D721Med (cell line): Measurements from ENCODE around the gene NUMB.
"Not testable (repeated sequence)": the region's sequence is repeated elsewhere in the genome, so short reads cannot be mapped to it uniquely, and the experiment has no call there.

Experiments
- DNase-seq: peaks from one replicate; pipeline ENCODE4 v3.0.0; 2011; ENCODE audit warnings: low spot score; ENCODE audit not compliant: insufficient read length
- FAIRE-seq: peaks from 2 replicates; lab custom pipeline; 2011; peaks lifted over from hg19 to GRCh38; lab: Jason Lieb, UNC
- TF ChIP-seq, protein P1 (sequence below): IDR thresholded peaks from 2 replicates; pipeline ENCODE4 v1.5.1; 2012; ENCODE audit warnings: mild to moderate bottlenecking, control low read depth; ENCODE audit not compliant: insufficient read depth; ENCODE audit errors: missing control alignments

Gene NUMB

GRCh38 chr14:73438993-73439392 lies 19.4 kb downstream of the NUMB start:
- no peak for FAIRE-seq

GRCh38 chr14:73437206-73437605 lies 21.1 kb downstream of the NUMB start:
- no peak for DNase-seq
- TF ChIP-seq, protein P1, sequence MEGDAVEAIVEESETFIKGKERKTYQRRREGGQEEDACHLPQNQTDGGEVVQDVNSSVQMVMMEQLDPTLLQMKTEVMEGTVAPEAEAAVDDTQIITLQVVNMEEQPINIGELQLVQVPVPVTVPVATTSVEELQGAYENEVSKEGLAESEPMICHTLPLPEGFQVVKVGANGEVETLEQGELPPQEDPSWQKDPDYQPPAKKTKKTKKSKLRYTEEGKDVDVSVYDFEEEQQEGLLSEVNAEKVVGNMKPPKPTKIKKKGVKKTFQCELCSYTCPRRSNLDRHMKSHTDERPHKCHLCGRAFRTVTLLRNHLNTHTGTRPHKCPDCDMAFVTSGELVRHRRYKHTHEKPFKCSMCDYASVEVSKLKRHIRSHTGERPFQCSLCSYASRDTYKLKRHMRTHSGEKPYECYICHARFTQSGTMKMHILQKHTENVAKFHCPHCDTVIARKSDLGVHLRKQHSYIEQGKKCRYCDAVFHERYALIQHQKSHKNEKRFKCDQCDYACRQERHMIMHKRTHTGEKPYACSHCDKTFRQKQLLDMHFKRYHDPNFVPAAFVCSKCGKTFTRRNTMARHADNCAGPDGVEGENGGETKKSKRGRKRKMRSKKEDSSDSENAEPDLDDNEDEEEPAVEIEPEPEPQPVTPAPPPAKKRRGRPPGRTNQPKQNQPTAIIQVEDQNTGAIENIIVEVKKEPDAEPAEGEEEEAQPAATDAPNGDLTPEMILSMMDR: no peak
- no peak for FAIRE-seq

More at GRCh38 chr14:73438993-73439392, 19.4 kb downstream of the NUMB start:
- DNase-seq: no peak
- TF ChIP-seq, protein P1: no peak

- TF ChIP-seq, protein P1: no peak
- DNase-seq (no peak), FAIRE-seq (no peak)
These were observed 26.2 kb downstream of the NUMB start for GRCh38 chr14:73432124-73432523.

GRCh38 chr14:73428353-73428824 lies 30.0 kb downstream of the NUMB start:
- TF ChIP-seq, protein P1: no peak
- DNase-seq: no peak
- FAIRE-seq: no peak

GRCh38 chr14:73427516-73428264 lies 30.7 kb downstream of the NUMB start:
- FAIRE-seq (no peak), DNase-seq (no peak)
- TF ChIP-seq, protein P1: no peak

GRCh38 chr14:73426877-73427276 lies 31.5 kb downstream of the NUMB start:
- DNase-seq (no peak), FAIRE-seq (no peak)
- TF ChIP-seq, protein P1: no peak

DNA sequence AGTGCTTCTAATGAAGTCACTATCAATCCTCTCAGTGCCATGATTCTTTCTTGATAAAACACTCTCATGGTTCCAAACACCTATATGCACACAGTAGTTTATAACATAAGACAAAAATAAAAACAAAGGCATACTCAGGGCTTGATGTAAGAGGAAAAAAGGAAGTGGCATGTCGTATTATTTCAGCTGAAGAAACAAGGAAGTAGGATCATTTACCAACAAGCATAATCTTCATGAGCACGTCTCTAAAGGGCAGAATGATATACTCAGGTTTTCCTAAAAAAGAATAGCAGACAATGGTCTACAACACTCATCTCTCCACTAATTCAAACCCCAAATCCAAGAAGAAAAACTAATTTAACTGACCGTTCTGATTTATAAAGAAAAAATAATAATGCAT lies 33.9 kb downstream of the NUMB start:
- TF ChIP-seq, protein P1: no peak
- FAIRE-seq (no peak), DNase-seq (no peak)

- DNase-seq, FAIRE-seq: not testable (repeated sequence)
These were observed 35.3 kb downstream of the NUMB start for GRCh38 chr14:73423092-73423491.
